Fibroblast of the aortic adventitia (primary cell): ENCODE results near the gene MCM10. TPM values are rescaled to one million over a fixed set of nuclear protein-coding genes. Genes with fewer than 3 reads are reported as not detected.
"Not testable (repeated sequence)": the region's sequence is repeated elsewhere in the genome, so short reads cannot be mapped to it uniquely, and the experiment has no call there.

Experiments used
- DNase-seq: peaks from one replicate; pipeline ENCODE4 v3.0.0-alpha.2; 2010; ENCODE audit warnings: low read depth
- H3K4me3 ChIP-seq: 2 replicates; pipeline ENCODE4 v1.5.1; 2011; ENCODE audit warnings: low read depth, mild to moderate bottlenecking, control low read depth, low read length, moderate library complexity
- total RNA-seq: library from RNA; depleted of rRNA; stranded (reverse); fragments of >200 nt; gene quantifications from 2 replicates; pipeline ENCODE4 v1.2.3, GENCODE V29; 2012; ENCODE audit warnings: low replicate concordance
- TF ChIP-seq, protein P1 (sequence below): IDR thresholded peaks from 2 replicates; pipeline ENCODE4 v1.5.1; 2011; ENCODE audit warnings: mild to moderate bottlenecking, low read length, control low read depth, inconsistent platforms; ENCODE audit not compliant: insufficient read depth

Gene MCM10
- total RNA-seq, 1 donor = 19.5 TPM

DNA sequence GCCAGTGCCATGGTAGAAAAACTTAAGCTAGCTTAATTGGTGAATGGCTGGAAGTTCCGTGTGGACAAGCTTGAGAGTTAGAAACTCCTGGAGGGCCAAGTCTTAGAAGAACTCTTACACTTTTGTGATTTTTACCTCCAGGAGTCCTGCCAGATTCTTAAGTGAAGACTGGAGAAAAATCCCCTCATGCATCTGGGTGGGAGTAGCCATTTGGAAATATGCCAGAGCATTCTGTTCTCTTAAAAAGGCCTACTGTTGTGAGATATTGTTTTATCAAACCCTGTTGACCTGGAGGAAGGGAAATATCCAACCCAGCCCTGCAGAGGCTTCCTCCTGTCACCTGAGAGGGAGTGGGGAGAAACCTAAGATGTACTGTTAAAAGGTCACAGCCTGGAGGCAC, 17.6 kb upstream of the MCM10 start:
- DNase-seq = no peak
- TF ChIP-seq, protein P1, sequence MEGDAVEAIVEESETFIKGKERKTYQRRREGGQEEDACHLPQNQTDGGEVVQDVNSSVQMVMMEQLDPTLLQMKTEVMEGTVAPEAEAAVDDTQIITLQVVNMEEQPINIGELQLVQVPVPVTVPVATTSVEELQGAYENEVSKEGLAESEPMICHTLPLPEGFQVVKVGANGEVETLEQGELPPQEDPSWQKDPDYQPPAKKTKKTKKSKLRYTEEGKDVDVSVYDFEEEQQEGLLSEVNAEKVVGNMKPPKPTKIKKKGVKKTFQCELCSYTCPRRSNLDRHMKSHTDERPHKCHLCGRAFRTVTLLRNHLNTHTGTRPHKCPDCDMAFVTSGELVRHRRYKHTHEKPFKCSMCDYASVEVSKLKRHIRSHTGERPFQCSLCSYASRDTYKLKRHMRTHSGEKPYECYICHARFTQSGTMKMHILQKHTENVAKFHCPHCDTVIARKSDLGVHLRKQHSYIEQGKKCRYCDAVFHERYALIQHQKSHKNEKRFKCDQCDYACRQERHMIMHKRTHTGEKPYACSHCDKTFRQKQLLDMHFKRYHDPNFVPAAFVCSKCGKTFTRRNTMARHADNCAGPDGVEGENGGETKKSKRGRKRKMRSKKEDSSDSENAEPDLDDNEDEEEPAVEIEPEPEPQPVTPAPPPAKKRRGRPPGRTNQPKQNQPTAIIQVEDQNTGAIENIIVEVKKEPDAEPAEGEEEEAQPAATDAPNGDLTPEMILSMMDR = no peak
- no peak overlapping the region for H3K4me3 ChIP-seq

DNA sequence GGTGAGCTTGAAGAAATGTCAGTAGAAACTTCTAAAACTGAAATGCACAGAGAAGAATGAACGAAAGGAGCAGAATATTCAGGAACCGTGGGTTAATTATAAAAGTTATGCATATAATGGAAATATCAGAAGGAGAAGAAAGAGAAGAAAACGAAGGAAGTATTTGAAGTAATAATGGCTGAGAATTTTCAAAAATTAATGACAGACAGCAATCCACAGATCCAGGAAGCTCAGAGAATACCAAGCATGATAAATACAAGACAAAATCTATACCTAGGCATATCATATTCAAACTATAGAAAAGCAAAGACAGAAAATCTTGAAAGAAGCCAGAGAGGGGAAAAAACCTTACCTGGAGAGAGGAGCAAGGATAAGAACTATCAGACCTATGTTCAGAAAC, 16.5 kb upstream of the MCM10 start:
- H3K4me3 ChIP-seq = no peak overlapping the region
- DNase-seq = no peak
- TF ChIP-seq, protein P1 = no peak

- H3K4me3 ChIP-seq = no peak overlapping the region
- peak; percentile 23 for DNase-seq
- TF ChIP-seq, protein P1 = no peak
Observed at GRCh38 chr10:13146379-13146778, 15.0 kb upstream of the MCM10 start.

GRCh38 chr10:13147161-13147560, 14.2 kb upstream of the MCM10 start:
- no peak overlapping the region for H3K4me3 ChIP-seq
- TF ChIP-seq, protein P1 = no peak
- no peak for DNase-seq

DNA sequence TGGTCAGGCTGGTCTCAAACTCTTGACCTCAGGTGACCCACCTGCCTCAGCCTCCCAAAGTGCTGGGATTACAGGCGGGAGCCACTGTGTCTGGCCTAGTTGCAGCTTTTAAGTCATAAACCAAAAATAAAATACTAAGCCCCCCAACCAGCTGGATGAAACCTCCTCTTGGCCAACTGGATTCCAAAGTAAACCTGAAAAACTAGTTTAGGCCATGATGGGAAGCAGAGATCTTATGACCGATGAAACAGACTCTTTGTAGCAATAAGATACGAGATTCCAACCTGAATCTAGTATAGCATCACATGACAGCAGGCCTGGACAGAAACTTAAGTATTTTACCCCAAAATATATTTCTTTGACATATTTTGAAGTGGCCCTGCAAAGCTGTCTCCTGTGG, 9.1 kb upstream of the MCM10 start:
- DNase-seq = no peak
- H3K4me3 ChIP-seq = no peak overlapping the region
- TF ChIP-seq, protein P1 = no peak

DNA sequence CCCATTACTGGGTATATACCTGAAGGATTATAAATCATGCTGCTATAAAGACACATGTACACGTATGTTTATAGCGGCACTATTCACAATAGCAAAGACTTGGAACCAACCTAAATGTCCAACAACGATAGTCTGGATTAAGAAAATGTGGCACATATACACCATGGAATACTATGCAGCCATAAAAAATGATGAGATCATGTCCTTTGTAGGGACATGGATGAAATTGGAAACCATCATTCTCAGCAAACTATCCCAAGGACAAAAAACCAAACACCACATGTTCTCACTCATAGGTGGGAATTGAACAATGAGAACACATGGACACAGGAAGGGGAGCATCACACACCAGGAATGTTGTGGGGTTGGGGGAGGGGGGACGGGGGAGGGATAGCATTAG, 5.5 kb upstream of the MCM10 start:
- not testable (repeated sequence) for H3K4me3 ChIP-seq

GRCh38 chr10:13158401-13158800, 3.0 kb upstream of the MCM10 start:
- TF ChIP-seq, protein P1 = no peak
- no peak for DNase-seq
- no peak overlapping the region for H3K4me3 ChIP-seq

More for the DNA sequence above, 5.5 kb upstream of the MCM10 start:
- DNase-seq = not testable (repeated sequence)
